GM15510 (cell line): ENCODE results near the gene ALPK1.

Experiments
- POLR2A ChIP-seq: IDR thresholded peaks from 3 replicates; pipeline ENCODE4 v1.6.1; 2011; ENCODE audit warnings: borderline replicate concordance; ENCODE audit not compliant: insufficient read length; ENCODE audit errors: extremely low read depth

ALPK1 gene

DNA sequence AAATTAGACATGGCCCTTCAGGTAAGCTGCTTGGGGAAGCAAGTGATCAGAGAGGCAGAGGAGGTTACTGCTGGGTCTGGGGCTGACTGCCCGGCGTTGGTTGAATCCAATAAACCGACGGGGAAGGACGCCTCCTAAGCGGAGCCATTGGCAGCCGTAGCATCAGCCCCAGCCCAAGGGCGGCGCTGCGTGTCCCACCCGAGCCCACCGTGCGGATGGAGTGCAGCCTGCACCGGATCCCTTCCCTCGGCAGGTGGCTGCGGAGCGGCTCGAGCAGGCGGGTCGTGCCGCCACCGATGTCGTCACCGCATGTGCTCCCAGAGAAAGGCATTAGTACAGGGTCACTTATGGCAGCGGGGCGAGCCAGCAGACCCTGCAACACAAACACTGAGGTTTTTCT lies 82.1 kb downstream of the ALPK1 start:
- TF ChIP-seq POLR2A, result no peak

DNA sequence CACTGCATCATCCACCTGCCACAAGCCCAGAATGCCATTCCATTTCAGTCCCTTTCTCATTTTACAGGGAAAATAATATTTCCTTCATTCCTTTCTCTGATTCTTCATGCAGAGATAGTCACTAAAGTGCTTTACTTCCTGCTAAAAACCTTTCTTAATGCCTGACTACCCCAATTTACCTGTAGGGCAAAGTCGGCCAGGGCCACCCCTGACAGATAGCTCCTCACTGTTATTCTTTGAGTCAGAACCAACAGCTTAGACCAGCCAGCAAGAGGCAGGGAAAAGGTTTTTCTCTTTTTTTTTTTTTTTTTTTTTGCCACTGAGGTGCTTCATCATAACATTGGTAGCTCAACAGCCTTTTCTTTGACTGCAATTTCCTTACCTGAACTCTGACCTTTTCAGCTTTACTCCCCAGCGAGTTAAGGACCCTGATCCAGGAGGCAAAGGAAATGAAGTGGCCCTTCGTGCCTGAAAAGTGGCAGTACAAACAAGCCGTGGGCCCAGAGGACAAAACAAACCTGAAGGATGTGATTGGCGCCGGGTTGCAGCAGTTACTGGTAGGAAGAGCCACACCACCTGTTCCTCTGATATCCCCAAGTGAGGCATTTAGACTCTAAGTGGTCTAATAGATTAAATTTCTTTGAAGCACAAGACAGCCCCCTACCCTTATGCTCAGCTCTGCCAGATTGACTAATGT lies 85.0 kb downstream of the ALPK1 start:
- no peak for TF ChIP-seq POLR2A

DNA sequence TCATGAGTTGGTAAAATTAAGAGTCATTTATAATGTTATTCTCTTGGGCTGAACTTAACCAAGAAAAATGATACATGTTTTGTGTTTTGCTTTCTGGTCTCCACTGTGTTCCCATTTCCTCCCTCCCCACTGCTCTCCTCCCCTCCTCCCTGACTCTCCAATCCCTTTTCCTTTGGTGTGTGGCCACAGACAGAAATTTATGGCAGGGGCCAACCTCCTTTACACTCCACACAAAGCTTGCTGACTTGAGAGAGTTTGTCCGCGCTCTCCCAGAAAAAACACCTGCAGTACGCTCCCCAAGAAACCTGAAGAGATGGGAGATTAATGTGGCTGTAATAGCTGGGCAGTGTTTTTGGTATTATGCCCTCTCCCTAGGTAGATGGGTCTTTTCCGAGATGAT lies 88.9 kb downstream of the ALPK1 start:
- no peak for TF ChIP-seq POLR2A

DNA sequence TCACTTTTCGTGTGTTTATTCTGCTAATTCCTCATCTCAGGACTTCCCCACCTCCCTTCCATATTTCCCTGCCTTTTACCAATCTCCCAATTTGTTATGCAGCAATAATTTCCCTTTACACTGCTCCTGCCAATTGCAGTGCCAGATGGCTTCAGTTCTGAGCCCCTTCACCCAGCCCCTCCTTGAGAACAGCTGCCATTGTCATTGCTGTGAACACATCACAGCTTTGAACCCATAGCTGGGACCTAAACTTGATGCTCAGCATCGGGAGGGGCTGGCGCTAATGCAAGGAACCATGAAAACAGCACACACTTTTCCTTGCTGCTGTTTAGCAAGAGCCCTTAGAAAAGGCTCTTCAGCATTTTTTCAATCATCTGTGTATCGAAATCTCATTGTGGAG lies 104.9 kb downstream of the ALPK1 start:
- TF ChIP-seq POLR2A, result no peak

DNA sequence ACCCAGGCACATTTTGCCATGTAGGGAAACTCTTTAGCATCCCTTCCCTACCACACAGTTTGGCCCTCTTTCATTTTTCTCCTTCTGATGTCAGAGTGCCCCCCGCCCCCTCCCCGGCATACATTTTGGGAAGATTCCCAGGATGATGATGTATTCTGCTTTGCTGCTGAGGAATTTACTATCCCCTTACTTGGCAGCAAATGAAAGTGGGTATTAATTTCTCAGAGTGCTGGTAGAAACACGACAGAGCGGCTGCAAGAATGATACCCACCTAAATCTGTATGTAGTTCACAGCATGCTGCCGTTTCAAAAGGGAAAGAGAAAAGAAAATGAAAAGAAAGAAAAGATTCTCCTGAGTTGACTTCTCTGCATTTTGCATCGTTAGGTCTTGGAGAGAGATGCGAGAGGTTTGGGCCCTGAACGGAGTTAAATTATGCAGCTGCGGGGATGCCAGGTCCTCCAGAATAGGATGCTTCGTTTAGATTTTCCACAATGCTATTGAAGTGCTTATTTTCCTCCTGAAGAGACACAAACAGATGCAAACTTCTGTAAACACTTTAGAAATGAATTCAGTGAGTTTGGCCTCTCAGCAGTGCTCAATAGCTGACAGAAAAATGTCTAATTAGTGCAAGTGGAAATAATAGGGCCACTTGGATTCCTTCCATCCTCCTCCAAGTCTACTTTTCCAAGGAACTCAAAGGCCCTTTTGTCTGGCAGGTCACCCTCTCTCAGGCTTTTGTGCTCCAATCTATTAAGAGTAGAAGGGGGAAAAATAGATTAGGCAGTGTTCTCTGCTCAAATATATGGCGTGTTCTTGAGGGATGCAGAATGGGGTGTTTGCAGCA lies 106.2 kb downstream of the ALPK1 start:
- TF ChIP-seq POLR2A, result no peak

DNA sequence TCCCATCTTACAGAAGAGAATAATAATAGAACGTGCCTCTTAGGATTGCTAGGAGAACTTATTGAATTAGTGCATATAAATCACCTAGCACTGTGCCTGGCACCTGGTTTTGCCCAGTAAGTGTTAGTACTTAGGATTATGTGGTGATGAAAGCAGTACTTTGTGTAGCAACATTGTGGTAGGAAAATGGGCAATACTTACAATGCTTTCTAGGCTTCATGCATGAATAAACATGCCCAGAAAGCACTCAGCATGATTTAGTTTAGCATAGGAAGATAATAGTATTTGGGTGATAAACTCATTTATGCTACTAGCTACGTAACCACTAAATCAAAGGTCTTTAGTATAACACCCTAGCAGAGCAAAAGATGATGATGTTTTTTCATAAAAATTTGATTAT lies 113.2 kb downstream of the ALPK1 start:
- no peak for TF ChIP-seq POLR2A

DNA sequence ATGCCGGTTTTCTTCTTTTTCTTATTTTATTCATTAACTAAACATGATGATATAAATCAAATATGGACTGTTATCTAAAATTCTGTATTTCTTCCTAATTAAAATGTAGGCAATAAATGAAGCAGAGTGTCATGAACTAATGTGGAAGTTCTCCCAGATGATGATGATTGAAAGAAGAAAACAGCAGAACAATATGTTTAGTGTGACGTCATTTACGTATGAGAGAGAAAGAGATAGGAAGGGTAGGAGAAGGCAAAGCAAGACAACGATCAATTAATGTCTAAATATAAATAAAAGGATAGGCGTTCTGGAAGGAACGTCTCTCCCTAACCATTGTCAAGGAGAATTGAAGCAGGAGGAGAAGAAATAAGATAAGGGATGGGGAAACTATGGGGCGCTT lies 113.6 kb downstream of the ALPK1 start:
- TF ChIP-seq POLR2A, result no peak

DNA sequence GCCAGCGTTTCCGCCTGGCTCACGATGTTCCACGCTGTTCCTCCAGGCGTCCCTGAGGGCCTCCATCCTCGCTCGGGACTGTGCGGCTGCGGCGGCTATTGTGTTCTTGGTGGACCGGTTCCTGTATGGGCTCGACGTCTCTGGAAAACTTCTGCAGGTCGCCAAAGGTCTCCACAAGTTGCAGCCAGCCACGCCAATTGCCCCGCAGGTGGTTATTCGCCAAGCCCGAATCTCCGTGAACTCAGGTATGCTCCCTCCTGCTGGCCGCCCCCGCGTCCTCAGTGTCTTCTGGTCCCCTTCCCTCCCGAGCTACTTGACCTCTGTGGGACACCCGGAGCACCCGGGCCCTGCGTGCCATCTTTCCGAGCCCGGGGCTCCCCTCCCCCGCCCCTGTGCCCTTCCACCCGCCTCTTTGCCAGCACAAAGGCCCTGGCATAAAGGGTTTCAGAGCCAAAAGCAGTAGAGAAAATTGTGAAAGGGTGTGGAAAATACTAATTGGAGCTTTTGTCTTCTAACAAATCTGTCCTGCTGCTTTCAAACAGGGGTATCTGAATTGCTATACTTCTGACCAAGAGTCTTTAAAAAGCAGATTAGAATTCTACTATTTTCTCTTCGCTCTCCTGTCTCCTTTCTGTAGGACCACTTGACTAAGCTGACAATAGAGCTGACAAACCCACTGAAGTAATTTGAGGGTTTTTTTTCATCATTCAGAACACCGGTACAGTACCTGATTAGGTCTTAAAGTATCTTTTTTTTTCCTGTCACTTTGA lies 114.8 kb downstream of the ALPK1 start:
- no peak for TF ChIP-seq POLR2A

DNA sequence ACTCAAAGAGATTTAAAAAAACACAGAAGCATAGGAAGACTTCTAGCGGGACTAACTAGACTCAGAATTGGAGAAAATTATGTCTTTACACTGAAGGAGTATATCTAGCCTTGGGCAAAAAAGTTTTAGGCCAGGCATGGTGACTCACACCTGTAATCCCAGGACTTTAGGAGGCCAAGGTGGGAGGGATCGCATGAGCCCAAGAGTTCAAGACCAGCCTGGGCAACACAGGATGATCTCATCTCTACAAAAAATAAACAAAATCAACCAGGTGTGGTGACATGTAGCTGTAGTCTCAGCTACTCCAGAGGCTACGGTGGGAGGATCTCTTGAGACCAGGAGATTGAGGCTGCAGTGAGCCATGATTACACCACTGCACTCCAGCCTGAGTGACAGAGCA lies 119.3 kb downstream of the ALPK1 start:
- TF ChIP-seq POLR2A, result no peak

DNA sequence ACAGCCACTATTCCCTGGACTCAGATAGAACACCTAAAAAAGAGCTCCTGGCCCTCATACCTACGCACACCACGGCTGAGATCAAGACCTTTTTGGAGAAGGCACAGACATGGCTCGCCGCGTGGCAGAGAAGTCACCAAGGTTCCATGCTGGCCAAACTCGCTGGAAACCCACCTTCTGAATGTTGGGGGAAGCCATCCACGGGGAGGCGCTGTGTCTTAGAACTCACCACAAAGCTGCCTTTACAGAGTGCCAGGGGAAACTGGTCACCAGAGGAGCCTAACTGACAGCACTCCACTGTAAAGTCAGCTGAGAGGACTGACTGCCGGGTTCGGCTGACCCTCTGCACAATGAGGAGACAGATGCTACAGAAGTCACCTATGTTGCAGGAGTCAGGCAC lies 120.9 kb downstream of the ALPK1 start:
- TF ChIP-seq POLR2A, result no peak

DNA sequence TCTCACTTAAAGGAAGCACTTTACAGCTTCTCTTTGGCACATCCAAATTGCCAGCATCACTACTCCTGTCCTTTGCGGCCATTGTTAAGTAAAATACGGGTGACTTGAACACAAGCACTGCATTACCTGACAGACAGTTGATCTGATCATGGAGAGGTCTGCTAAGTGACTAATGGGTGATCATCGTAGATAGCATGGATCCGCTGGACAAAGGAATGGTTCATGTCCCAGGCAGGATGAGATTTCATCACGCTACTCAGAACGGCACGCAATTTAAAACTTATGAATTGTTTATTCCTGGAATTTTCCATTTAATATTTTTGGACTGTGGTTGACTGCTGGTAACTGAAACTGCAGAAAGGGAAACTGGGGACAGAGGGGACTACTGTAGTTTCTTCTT lies 124.7 kb downstream of the ALPK1 start:
- TF ChIP-seq POLR2A, result no peak

DNA sequence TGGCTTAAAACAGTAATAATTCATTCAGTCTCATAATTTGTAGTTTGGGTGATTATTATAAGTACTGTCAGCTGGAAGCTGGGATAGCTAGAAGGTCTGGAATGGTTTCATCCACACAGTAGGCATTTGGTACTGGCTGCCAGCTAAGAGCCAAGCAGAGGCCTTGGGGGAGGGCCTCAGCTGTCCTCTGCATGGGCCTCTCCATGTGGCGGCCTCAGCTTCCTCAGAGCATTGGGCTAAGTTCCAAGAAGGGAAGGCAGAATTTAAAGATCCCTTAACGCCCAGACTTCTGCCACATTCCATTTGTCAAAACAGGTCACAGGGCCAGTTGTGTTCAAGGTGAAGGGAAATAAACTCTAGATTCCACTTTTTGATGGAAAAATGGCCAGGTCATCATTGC lies 125.5 kb downstream of the ALPK1 start:
- TF ChIP-seq POLR2A, result no peak

DNA sequence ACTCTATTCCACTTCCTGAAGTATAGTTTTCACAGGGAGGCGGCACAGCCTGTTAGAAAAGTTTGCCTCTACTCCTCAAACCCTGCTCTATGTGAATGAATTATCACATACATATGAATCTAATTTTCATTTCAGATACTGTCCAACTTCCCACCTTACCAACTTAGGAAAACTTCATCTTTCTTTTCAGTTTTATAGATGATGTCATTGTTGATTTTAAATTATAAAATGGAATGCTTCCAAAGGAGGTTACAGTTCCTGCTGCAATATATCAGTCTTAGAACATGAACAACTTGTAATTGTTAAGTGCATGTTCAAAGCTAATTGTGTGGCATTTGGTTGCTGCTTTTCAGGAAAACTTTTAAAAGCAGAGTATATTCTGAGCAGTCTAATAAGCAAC lies 126.4 kb downstream of the ALPK1 start:
- TF ChIP-seq POLR2A, result no peak

DNA sequence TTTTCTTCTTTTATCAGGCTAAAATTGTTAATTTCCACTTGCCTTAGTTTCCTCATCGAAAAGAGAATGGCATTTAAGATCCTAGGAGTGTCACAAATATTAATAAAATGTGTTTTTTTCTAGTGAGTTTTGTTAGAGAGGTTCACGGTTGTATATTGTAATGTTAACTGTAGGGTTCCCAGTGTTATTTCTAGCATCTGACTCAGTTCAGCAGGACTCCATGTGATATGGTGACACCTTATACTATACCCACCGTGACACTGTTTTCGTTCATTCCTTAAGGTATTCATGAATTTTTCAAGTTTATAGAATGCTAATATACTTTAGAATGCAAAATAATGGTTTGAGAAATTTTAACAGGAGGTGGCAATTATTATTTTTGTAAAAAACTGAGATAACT lies 128.7 kb downstream of the ALPK1 start:
- no peak for TF ChIP-seq POLR2A

DNA sequence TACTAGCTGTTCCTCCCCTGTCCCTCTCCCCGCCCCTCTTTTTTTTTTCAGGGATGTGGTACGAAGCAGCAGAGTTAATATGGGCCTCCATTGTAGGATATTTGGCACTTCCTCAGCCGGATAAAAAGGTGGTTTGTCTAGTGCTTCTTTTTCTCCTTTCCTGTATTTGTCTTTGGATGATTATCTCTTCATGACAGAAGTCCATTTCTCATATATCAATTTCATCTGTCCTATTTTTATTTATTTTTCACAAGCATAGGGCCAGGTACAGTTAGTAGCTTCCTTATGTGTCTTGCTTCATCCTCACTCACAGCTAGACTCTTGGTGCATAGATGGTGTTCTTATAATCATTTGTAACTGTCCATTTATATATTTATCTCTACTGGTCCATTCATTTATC lies 129.2 kb downstream of the ALPK1 start:
- no peak for TF ChIP-seq POLR2A
